Astrocyte (in vitro differentiated cells and primary cell): ENCODE results near the gene INPP4A. TPM values are rescaled to one million over a fixed set of nuclear protein-coding genes. Genes with fewer than 3 reads are reported as not detected.

Experiments used
- DNase-seq: peaks from one replicate; pipeline ENCODE4 v3.0.0-alpha.2; 2010; ENCODE audit warnings: low read depth
- FAIRE-seq: peaks from 2 replicates; lab custom pipeline; 2011; peaks lifted over from hg19 to GRCh38; lab: Jason Lieb, UNC
- H2AFZ ChIP-seq: 2 replicates; pipeline ENCODE4 v1.6.0; 2012; ENCODE audit warnings: low read depth, low read length, inconsistent platforms
- H3K27ac ChIP-seq: 2 replicates; pipeline ENCODE4 v1.5.1; 2011; ENCODE audit warnings: low read depth, low read length, inconsistent platforms
- H3K27me3 ChIP-seq: 2 replicates; pipeline ENCODE4 v1.6.0; 2011; ENCODE audit warnings: low read length, inconsistent platforms; ENCODE audit not compliant: insufficient read depth
- H3K36me3 ChIP-seq: 2 replicates; pipeline ENCODE4 v1.5.1; 2011; ENCODE audit warnings: low read length, inconsistent platforms; ENCODE audit not compliant: insufficient read depth
- H3K4me1 ChIP-seq: 2 replicates; pipeline ENCODE4 v1.5.1; 2011; ENCODE audit warnings: low read length, inconsistent platforms; ENCODE audit not compliant: insufficient read depth
- H3K4me2 ChIP-seq: 2 replicates; pipeline ENCODE4 v1.6.0; 2012; ENCODE audit warnings: low read length, inconsistent platforms
- H3K4me3 ChIP-seq: 2 replicates; pipeline ENCODE4 v1.5.1; 2011; ENCODE audit warnings: low read depth, mild to moderate bottlenecking, low read length, inconsistent platforms; ENCODE audit not compliant: insufficient read depth
- H3K79me2 ChIP-seq: 2 replicates; pipeline ENCODE4 v1.6.0; 2012; ENCODE audit warnings: mild to moderate bottlenecking, low read length, inconsistent platforms; ENCODE audit not compliant: insufficient read depth
- H3K9ac ChIP-seq: 2 replicates; pipeline ENCODE4 v1.6.0; 2012; ENCODE audit warnings: mild to moderate bottlenecking, low read length, inconsistent platforms
- H3K9me3 ChIP-seq: 2 replicates; pipeline ENCODE4 v1.5.1; 2012; ENCODE audit warnings: low read depth, mild to moderate bottlenecking, low read length, inconsistent platforms; ENCODE audit not compliant: insufficient read depth
- H4K20me1 ChIP-seq: 2 replicates; pipeline ENCODE4 v1.6.0; 2012; ENCODE audit warnings: low read length, inconsistent platforms; ENCODE audit not compliant: insufficient read depth
- H3K27ac Mint-ChIP-seq: one replicate; pipeline ENCODE4 v1.8.0; 2021; ENCODE audit warnings: mild to moderate bottlenecking, mixed read lengths; ENCODE audit not compliant: unreplicated experiment
- H3K27me3 Mint-ChIP-seq: one replicate; pipeline ENCODE4 v1.8.0; 2021; ENCODE audit warnings: low read depth, mixed read lengths; ENCODE audit not compliant: unreplicated experiment
- H3K36me3 Mint-ChIP-seq: one replicate; pipeline ENCODE4 v1.8.0; 2021; ENCODE audit warnings: low read depth, mixed read lengths; ENCODE audit not compliant: unreplicated experiment
- H3K4me1 Mint-ChIP-seq: one replicate; pipeline ENCODE4 v1.8.0; 2021; ENCODE audit warnings: low read depth, mixed read lengths; ENCODE audit not compliant: unreplicated experiment
- H3K4me3 Mint-ChIP-seq: one replicate; pipeline ENCODE4 v1.8.0; 2021; ENCODE audit warnings: mild to moderate bottlenecking, moderate library complexity, mixed read lengths; ENCODE audit not compliant: unreplicated experiment
- H3K9me3 Mint-ChIP-seq: one replicate; pipeline ENCODE4 v1.8.0; 2021; ENCODE audit warnings: mild to moderate bottlenecking, mixed read lengths; ENCODE audit not compliant: unreplicated experiment
- EZH2 ChIP-seq: IDR thresholded peaks from 2 replicates; pipeline ENCODE4 v1.6.1; 2012; ENCODE audit warnings: mild to moderate bottlenecking, low read length, inconsistent platforms; ENCODE audit not compliant: insufficient read depth
- total RNA-seq: library from RNA; stranded (reverse); gene quantifications from 2 replicates; pipeline ENCODE4 v1.2.1, GENCODE V29; 2021
- TF ChIP-seq, protein P1 (sequence below): IDR thresholded peaks from 2 replicates; pipeline ENCODE4 v1.5.1; 2011; ENCODE audit warnings: low read depth, mild to moderate bottlenecking, inconsistent platforms, low read length, moderate library complexity; ENCODE audit not compliant: insufficient read depth

The INPP4A gene
- total RNA-seq, 1 donor from 2014 or later = 19.4 TPM

DNA sequence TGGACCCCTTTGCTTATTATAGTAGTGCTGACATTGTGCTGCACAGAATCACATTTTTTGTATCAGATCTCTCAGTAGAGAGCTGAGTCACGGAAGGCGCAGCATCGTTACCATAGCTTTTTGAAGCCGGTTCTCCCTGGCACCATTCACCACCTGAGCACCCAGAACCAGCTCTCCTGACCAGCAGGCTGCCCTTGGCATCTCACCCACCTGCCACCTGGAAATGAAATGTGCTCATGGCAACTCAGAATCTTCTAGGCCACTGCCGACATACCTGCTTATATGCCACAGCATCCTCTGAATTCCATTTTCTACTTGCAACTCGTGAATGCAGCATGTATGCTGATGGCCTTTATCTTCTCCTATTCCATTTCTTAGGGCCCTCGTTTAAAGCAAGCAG, 100.9 kb downstream of the INPP4A start:
- no peak overlapping the region for H2AFZ ChIP-seq
- Mint-ChIP-seq H3K27me3 (no peaks in the 10 kb centered on the region), H3K4me3 (no peak overlapping the region), H3K4me1 (no peaks in the 10 kb centered on the region), H3K36me3 (peaks cover 26% of the 10 kb centered on the region), H3K9me3 (no peaks in the 10 kb centered on the region), H3K27ac (no peak overlapping the region)
- H3K27me3 ChIP-seq = no peaks in the 10 kb centered on the region
- FAIRE-seq = no peak
- no peaks in the 10 kb centered on the region for H3K9me3 ChIP-seq
- peaks cover 5% of the 10 kb centered on the region for H3K36me3 ChIP-seq
- H3K79me2 ChIP-seq = no peaks in the 10 kb centered on the region
- H3K27ac ChIP-seq = no peak overlapping the region
- no peak overlapping the region for H3K4me2 ChIP-seq
- TF ChIP-seq EZH2 = no peak
- TF ChIP-seq, protein P1, sequence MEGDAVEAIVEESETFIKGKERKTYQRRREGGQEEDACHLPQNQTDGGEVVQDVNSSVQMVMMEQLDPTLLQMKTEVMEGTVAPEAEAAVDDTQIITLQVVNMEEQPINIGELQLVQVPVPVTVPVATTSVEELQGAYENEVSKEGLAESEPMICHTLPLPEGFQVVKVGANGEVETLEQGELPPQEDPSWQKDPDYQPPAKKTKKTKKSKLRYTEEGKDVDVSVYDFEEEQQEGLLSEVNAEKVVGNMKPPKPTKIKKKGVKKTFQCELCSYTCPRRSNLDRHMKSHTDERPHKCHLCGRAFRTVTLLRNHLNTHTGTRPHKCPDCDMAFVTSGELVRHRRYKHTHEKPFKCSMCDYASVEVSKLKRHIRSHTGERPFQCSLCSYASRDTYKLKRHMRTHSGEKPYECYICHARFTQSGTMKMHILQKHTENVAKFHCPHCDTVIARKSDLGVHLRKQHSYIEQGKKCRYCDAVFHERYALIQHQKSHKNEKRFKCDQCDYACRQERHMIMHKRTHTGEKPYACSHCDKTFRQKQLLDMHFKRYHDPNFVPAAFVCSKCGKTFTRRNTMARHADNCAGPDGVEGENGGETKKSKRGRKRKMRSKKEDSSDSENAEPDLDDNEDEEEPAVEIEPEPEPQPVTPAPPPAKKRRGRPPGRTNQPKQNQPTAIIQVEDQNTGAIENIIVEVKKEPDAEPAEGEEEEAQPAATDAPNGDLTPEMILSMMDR = no peak
- no peak for DNase-seq
- no peak overlapping the region for H3K9ac ChIP-seq
- no peaks in the 10 kb centered on the region for H3K4me1 ChIP-seq
- H4K20me1 ChIP-seq = no peaks in the 10 kb centered on the region
- H3K4me3 ChIP-seq = no peak overlapping the region

DNA sequence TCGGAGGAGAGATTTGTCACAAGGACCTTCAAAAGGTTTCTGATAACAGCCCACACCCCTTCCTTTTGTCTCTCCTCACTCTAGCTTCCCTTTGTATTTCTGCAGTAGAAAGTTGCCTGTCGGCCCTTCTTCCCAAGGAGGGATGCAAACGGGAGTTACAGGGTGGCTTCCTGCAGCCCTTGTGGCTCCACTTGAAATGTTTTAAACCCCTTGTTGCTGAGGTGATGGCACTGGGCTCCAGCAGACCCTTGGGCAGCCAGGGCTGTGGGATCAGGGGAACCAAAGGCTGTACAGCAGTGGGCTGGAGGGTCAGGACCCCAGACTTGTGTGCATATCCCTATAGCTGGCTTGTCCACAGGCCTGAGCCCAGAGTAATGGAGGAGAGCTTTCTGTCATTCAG, 101.5 kb downstream of the INPP4A start:
- H3K27me3 Mint-ChIP-seq = no peaks in the 10 kb centered on the region
- no peaks in the 10 kb centered on the region for H3K9me3 ChIP-seq
- H3K4me3 Mint-ChIP-seq = no peak overlapping the region
- H3K27me3 ChIP-seq = no peaks in the 10 kb centered on the region
- H3K4me1 ChIP-seq = no peaks in the 10 kb centered on the region
- no peaks in the 10 kb centered on the region for H3K79me2 ChIP-seq
- no peak for TF ChIP-seq EZH2
- TF ChIP-seq, protein P1 = no peak
- no peak overlapping the region for H3K27ac Mint-ChIP-seq
- H3K9me3 Mint-ChIP-seq = no peaks in the 10 kb centered on the region
- H3K9ac ChIP-seq = no peak overlapping the region
- peaks cover 26% of the 10 kb centered on the region for H3K36me3 Mint-ChIP-seq
- no peaks in the 10 kb centered on the region for H4K20me1 ChIP-seq
- H3K4me3 ChIP-seq = no peak overlapping the region
- H2AFZ ChIP-seq = no peak overlapping the region
- no peaks in the 10 kb centered on the region for H3K4me1 Mint-ChIP-seq
- FAIRE-seq (no peak), DNase-seq (no peak)
- no peak overlapping the region for H3K27ac ChIP-seq
- no peak overlapping the region for H3K4me2 ChIP-seq
- H3K36me3 ChIP-seq = peaks cover 5% of the 10 kb centered on the region

DNA sequence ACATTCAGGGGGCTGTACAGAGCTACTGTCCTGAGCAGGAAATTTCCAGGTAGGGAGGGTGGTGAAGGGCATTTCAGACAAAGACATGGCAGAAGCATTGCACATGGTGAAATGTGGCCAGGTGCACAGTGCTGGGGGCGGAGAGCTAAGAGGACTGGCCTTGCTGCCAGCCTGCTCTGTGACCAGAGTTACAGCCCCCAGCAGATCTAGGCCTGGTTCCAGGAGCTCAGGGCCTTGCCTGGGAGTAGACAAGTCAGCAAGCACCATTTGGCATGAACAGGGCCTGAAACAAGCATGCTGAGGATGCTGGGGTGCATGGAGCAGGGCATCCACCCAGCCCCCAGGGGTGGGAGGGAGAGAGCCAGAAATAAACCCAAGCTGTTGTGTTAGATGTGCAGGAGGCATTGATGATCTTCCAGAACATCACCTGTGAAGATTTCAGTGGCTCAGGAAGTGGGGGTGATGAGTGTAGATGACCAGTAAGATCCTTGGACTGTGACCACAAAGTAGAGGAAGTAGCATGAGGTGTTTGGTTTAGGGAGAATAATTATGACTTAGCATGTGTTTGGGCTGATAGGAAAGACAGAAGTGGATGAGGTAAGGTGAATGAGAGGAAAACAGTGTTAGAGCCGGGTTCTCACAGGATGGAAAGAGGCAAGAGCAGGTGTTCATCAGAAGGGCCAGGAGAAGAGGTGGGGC, 102.6 kb downstream of the INPP4A start:
- H4K20me1 ChIP-seq = no peaks in the 10 kb centered on the region
- H3K79me2 ChIP-seq = no peaks in the 10 kb centered on the region
- H3K4me1 ChIP-seq = no peaks in the 10 kb centered on the region
- no peaks in the 10 kb centered on the region for H3K9me3 Mint-ChIP-seq
- no peak overlapping the region for H3K4me2 ChIP-seq
- no peak overlapping the region for H2AFZ ChIP-seq
- H3K27me3 ChIP-seq = no peaks in the 10 kb centered on the region
- H3K4me3 Mint-ChIP-seq = no peak overlapping the region
- H3K36me3 Mint-ChIP-seq = peaks cover 27% of the 10 kb centered on the region
- DNase-seq (no peak), FAIRE-seq (no peak)
- no peaks in the 10 kb centered on the region for H3K27me3 Mint-ChIP-seq
- no peaks in the 10 kb centered on the region for H3K9me3 ChIP-seq
- H3K4me1 Mint-ChIP-seq = no peaks in the 10 kb centered on the region
- no peak overlapping the region for H3K27ac Mint-ChIP-seq
- H3K36me3 ChIP-seq = peaks cover 5% of the 10 kb centered on the region
- no peak overlapping the region for H3K9ac ChIP-seq
- no peak for TF ChIP-seq EZH2
- TF ChIP-seq, protein P1 = no peak
- H3K27ac ChIP-seq = no peak overlapping the region
- no peak overlapping the region for H3K4me3 ChIP-seq
